Measurements from ENCODE around the gene HOXC11. TPM values are rescaled to one million over a fixed set of nuclear protein-coding genes. Genes with fewer than 3 reads are reported as not detected.

The HOXC11 gene
- total RNA-seq, 1 experiment from 2014 or later: 4.3 TPM

- Histone ChIP-seq H3K27me3 (replicated peaks) (no peaks in the 10 kb centered on the region), H3K4me3 (peak overlapping the region; percentile 37), H3K4me1 (replicated peaks) (peaks cover 63% of the 10 kb centered on the region), H3K9me3 (replicated peaks) (no peaks in the 10 kb centered on the region), H3K36me3 (no peaks in the 10 kb centered on the region), H3K27ac (peak overlapping the region; percentile 54)
- DNase-seq (ENCODE audit: low read depth in 1 of 2, low spot score in 2 of 2): peak in 1 of 2 experiments; percentile 38
Measured at GRCh38 chr12:54010053-54010971, 37.4 kb downstream of the HOXC11 start.

GRCh38 chr12:54010972-54011664 lies 38.2 kb downstream of the HOXC11 start:
- Histone ChIP-seq H3K9me3 (replicated peaks) (no peaks in the 10 kb centered on the region), H3K36me3 (no peaks in the 10 kb centered on the region), H3K4me1 (replicated peaks) (peaks cover 66% of the 10 kb centered on the region), H3K27ac (peak overlapping the region; percentile 54), H3K4me3 (peak overlapping the region; percentile 37), H3K27me3 (replicated peaks) (no peaks in the 10 kb centered on the region)
- peak in 1 of 2 experiments; percentile 38 for DNase-seq (ENCODE audit: low read depth in 1 of 2, low spot score in 2 of 2)

GRCh38 chr12:54011665-54012532 lies 39.0 kb downstream of the HOXC11 start:
- H3K27ac ChIP-seq: peak overlapping the region; percentile 84
- no peaks in the 10 kb centered on the region for H3K9me3 ChIP-seq (replicated peaks)
- H3K4me3 ChIP-seq: peak overlapping the region; percentile 37
- no peaks in the 10 kb centered on the region for H3K27me3 ChIP-seq (replicated peaks)
- H3K36me3 ChIP-seq: no peaks in the 10 kb centered on the region
- peaks cover 68% of the 10 kb centered on the region for H3K4me1 ChIP-seq (replicated peaks)
- DNase-seq (ENCODE audit: low read depth in 1 of 2, low spot score in 2 of 2): peak in 1 of 2 experiments; percentile 47

GRCh38 chr12:54012631-54013409 lies 39.9 kb downstream of the HOXC11 start:
- DNase-seq (ENCODE audit: low read depth in 1 of 2, low spot score in 2 of 2): peak in 1 of 2 experiments; percentile 50
- Histone ChIP-seq H3K27me3 (replicated peaks) (no peaks in the 10 kb centered on the region), H3K27ac (peak overlapping the region; percentile 84), H3K4me1 (replicated peaks) (peaks cover 61% of the 10 kb centered on the region), H3K4me3 (no peak overlapping the region), H3K36me3 (no peaks in the 10 kb centered on the region), H3K9me3 (replicated peaks) (no peaks in the 10 kb centered on the region)

- H3K27me3 ChIP-seq (replicated peaks): no peaks in the 10 kb centered on the region
Measured at GRCh38 chr12:54014377-54015017, 41.6 kb downstream of the HOXC11 start.

GRCh38 chr12:54015018-54015931 lies 42.3 kb downstream of the HOXC11 start:
- H3K36me3 ChIP-seq: peaks cover 3% of the 10 kb centered on the region
- H3K4me3 ChIP-seq: no peak overlapping the region
- H3K27ac ChIP-seq: no peak overlapping the region
- H3K4me1 ChIP-seq (replicated peaks): peaks cover 56% of the 10 kb centered on the region
- no peak for DNase-seq (ENCODE audit: low read depth in 1 of 2, low spot score in 2 of 2)
- no peaks in the 10 kb centered on the region for H3K27me3 ChIP-seq (replicated peaks)
- H3K9me3 ChIP-seq (replicated peaks): no peaks in the 10 kb centered on the region

More at GRCh38 chr12:54014377-54015017, 41.6 kb downstream of the HOXC11 start:
- Histone ChIP-seq H3K9me3 (replicated peaks) (no peaks in the 10 kb centered on the region), H3K4me1 (replicated peaks) (peaks cover 60% of the 10 kb centered on the region), H3K36me3 (peaks cover 3% of the 10 kb centered on the region; the same call in 1 of the 2 replicates), H3K4me3 (peak overlapping the region; percentile 20), H3K27ac (peak overlapping the region; percentile 84)
- no peak for DNase-seq (ENCODE audit: low read depth in 1 of 2, low spot score in 2 of 2)

- peaks cover 3% of the 10 kb centered on the region for H3K36me3 ChIP-seq
- no peak for DNase-seq (ENCODE audit: low read depth in 1 of 2, low spot score in 2 of 2)
- no peaks in the 10 kb centered on the region for H3K9me3 ChIP-seq (replicated peaks)
- H3K27me3 ChIP-seq (replicated peaks): no peaks in the 10 kb centered on the region
- peaks cover 56% of the 10 kb centered on the region for H3K4me1 ChIP-seq (replicated peaks)
- H3K4me3 ChIP-seq: peak overlapping the region; percentile 56
- H3K27ac ChIP-seq: peak overlapping the region; percentile 68
Measured at GRCh38 chr12:54016051-54016450, 43.1 kb downstream of the HOXC11 start.

- H3K4me1 ChIP-seq (replicated peaks): peaks cover 56% of the 10 kb centered on the region
- peak overlapping the region; percentile 56 for H3K4me3 ChIP-seq
- H3K36me3 ChIP-seq: peaks cover 3% of the 10 kb centered on the region
- no peaks in the 10 kb centered on the region for H3K9me3 ChIP-seq (replicated peaks)
- H3K27me3 ChIP-seq (replicated peaks): no peaks in the 10 kb centered on the region
- DNase-seq (ENCODE audit: low read depth in 1 of 2, low spot score in 2 of 2): peak; percentile 63 to 74
- H3K27ac ChIP-seq: peak overlapping the region; percentile 93
Measured at GRCh38 chr12:54016478-54016964, 43.6 kb downstream of the HOXC11 start.

GRCh38 chr12:54017027-54017788 lies 44.3 kb downstream of the HOXC11 start:
- DNase-seq (ENCODE audit: low read depth in 1 of 2, low spot score in 2 of 2): peak in 1 of 2 experiments; percentile 53
- Histone ChIP-seq H3K9me3 (replicated peaks) (no peaks in the 10 kb centered on the region), H3K27me3 (replicated peaks) (no peaks in the 10 kb centered on the region), H3K4me1 (replicated peaks) (peaks cover 58% of the 10 kb centered on the region), H3K4me3 (peak overlapping the region; percentile 56), H3K27ac (peak overlapping the region; percentile 93), H3K36me3 (peaks cover 3% of the 10 kb centered on the region)

- peak overlapping the region; percentile 56 for H3K4me3 ChIP-seq
- H3K9me3 ChIP-seq (replicated peaks): no peaks in the 10 kb centered on the region
- H3K36me3 ChIP-seq: peaks cover 3% of the 10 kb centered on the region
- peaks cover 55% of the 10 kb centered on the region for H3K4me1 ChIP-seq (replicated peaks)
- no peaks in the 10 kb centered on the region for H3K27me3 ChIP-seq (replicated peaks)
- H3K27ac ChIP-seq: peak overlapping the region; percentile 93
- DNase-seq (ENCODE audit: low read depth in 1 of 2, low spot score in 2 of 2): peak; percentile 93 to 96
Measured at GRCh38 chr12:54017878-54018467, 45.0 kb downstream of the HOXC11 start.

Measured in SJSA1 (cell line).